PC-3 (cell line): ENCODE results near the gene CEP120. TPM values are rescaled to one million over a fixed set of nuclear protein-coding genes. Genes with fewer than 3 reads are reported as not detected.

Experiments
- ATAC-seq: fragments of 200-7000 bp; cut with Tn5 transposase; 2 replicates; pipeline ENCODE4 v1.9.1; 2020; ENCODE audit warnings: mild to moderate bottlenecking, moderate library complexity
- BruUV-seq: library from RNA; stranded (reverse); fragments of 400-500 nt; replicated peaks from 2 replicates; lab custom pipeline; 2021; lab: Mats Ljungman, UMichigan
- CTCF ChIA-PET: fragments of 300-600 bp; sonication (Branson Sonifier 250); formaldehyde crosslinking; loops from one replicate; lab custom pipeline; 2022; ENCODE audit warnings: antibody characterized with exemption; lab: Charles Lee
- POLR2A ChIA-PET: fragments of 300-600 bp; sonication (Branson Sonifier 250); formaldehyde crosslinking; loops from one replicate; lab custom pipeline; 2022; ENCODE audit warnings: antibody characterized with exemption; ENCODE audit not compliant: unreplicated experiment; lab: Charles Lee
- DNase-seq: peaks from one replicate; pipeline ENCODE4 v3.0.0-alpha.2; 2015
- H2AFZ ChIP-seq: fragments of 300-600 bp; sonication (generic); 2 replicates; pipeline ENCODE4 v1.6.0; 2016; ENCODE audit warnings: antibody characterized with exemption, low read length
- H3F3A ChIP-seq: fragments of 300-600 bp; sonication (generic); one replicate; pipeline ENCODE4 v1.6.0; 2017; ENCODE audit warnings: antibody characterized with exemption, low read length, control low read depth, mild to moderate bottlenecking; ENCODE audit not compliant: unreplicated experiment
- H3K27ac ChIP-seq: fragments of 300-600 bp; sonication (generic); 2 replicates; pipeline ENCODE4 v1.5.1; 2016; ENCODE audit warnings: mild to moderate bottlenecking, low read length
- H3K27me3 ChIP-seq: fragments of 300-600 bp; sonication (generic); 2 replicates; pipeline ENCODE4 v1.6.1; 2016; ENCODE audit warnings: low read length, mixed read lengths
- H3K36me3 ChIP-seq: fragments of 300-600 bp; sonication (generic); 2 replicates; pipeline ENCODE4 v1.6.1; 2016; ENCODE audit warnings: low read depth, mixed run types, low read length, mixed read lengths
- H3K4me1 ChIP-seq: fragments of 300-600 bp; sonication (generic); 2 replicates; pipeline ENCODE4 v1.5.1; 2016; ENCODE audit warnings: low read length; ENCODE audit not compliant: insufficient read depth
- H3K4me2 ChIP-seq: fragments of 300-600 bp; sonication (generic); 2 replicates; pipeline ENCODE4 v1.6.0; 2016; ENCODE audit warnings: low read length
- H3K4me3 ChIP-seq: fragments of 300-600 bp; sonication (generic); 2 replicates; pipeline ENCODE4 v1.5.1; 2016; ENCODE audit warnings: mild to moderate bottlenecking, low read length, mixed read lengths
- H3K79me2 ChIP-seq: fragments of 300-600 bp; sonication (generic); 2 replicates; pipeline ENCODE4 v1.6.1; 2017; ENCODE audit warnings: low read length, mixed read lengths
- H3K9ac ChIP-seq: fragments of 300-600 bp; sonication (generic); 2 replicates; pipeline ENCODE4 v1.6.0; 2016; ENCODE audit warnings: mild to moderate bottlenecking, low read length
- H3K9me2 ChIP-seq: fragments of 300-600 bp; sonication (generic); replicated peaks from 2 replicates; pipeline ENCODE4 v1.6.1; 2016; ENCODE audit warnings: mixed run types, low read length, mixed read lengths
- H3K9me3 ChIP-seq: fragments of 300-600 bp; sonication (generic); 2 replicates; pipeline ENCODE4 v1.6.1; 2016; ENCODE audit warnings: low read length, mixed read lengths
- H4K20me1 ChIP-seq: fragments of 300-600 bp; sonication (generic); 2 replicates; pipeline ENCODE4 v1.6.1; 2016; ENCODE audit warnings: low read length, mixed read lengths
- CTCF ChIP-seq: fragments of 300-600 bp; sonication (generic); conservative IDR thresholded peaks from 2 replicates; pipeline ENCODE4 v1.5.1; 2017; ENCODE audit warnings: antibody characterized with exemption, low read depth, mild to moderate bottlenecking, low read length
- EZH2 ChIP-seq: fragments of 300-600 bp; sonication (generic); IDR thresholded peaks from one replicate; pipeline ENCODE4 v1.6.1; 2017; ENCODE audit warnings: antibody characterized with exemption, mild to moderate bottlenecking, low read length; ENCODE audit not compliant: unreplicated experiment
- EZH2phosphoT487 ChIP-seq: fragments of 300-600 bp; sonication (generic); IDR thresholded peaks from 2 replicates; pipeline ENCODE4 v1.6.1; 2018; ENCODE audit warnings: mild to moderate bottlenecking, antibody characterized with exemption, low read length, borderline replicate concordance
- intact Hi-C: fragments of 100-400 bp; cut with micrococcal nuclease; formaldehyde crosslinking; loops from 2 replicates; pipeline ENCODE4 v1.9.0; 2023
- total RNA-seq: library from RNA; depleted of rRNA; stranded (reverse); fragments of >200 nt; gene quantifications from 2 replicates; pipeline ENCODE4 v1.2.3, GENCODE V29; 2014

Gene CEP120
- total RNA-seq, 1 experiment from 2014 or later: 11.5 TPM

- Histone ChIP-seq H3K9me2 (no peaks in the 10 kb centered on the region), H3K4me2 (no peak overlapping the region), H4K20me1 (no peaks in the 10 kb centered on the region), H3K27me3 (no peaks in the 10 kb centered on the region), H2AFZ (no peak overlapping the region), H3K79me2 (no peaks in the 10 kb centered on the region), H3K4me3 (no peak overlapping the region), H3K27ac (no peak overlapping the region), H3F3A (no peaks in the 10 kb centered on the region), H3K36me3 (no peaks in the 10 kb centered on the region), H3K9ac (no peak overlapping the region), H3K4me1 (no peaks in the 10 kb centered on the region), H3K9me3 (no peaks in the 10 kb centered on the region)
- ATAC-seq (no peak), DNase-seq (no peak)
- CTCF ChIA-PET: no interaction called here
- TF ChIP-seq CTCF (no peak), EZH2 (no peak), EZH2phosphoT487 (no peak)
- no TSS peak for BruUV-seq
- POLR2A ChIA-PET: no interaction called here
- intact Hi-C loops: no loop called here
Measured at GRCh38 chr5:123448743-123449142, 25.5 kb upstream of the CEP120 start.

- intact Hi-C loops: no loop called here
- H3K79me2 ChIP-seq: no peaks in the 10 kb centered on the region
- no peaks in the 10 kb centered on the region for H3F3A ChIP-seq
- H3K36me3 ChIP-seq: no peaks in the 10 kb centered on the region
- no peaks in the 10 kb centered on the region for H3K4me1 ChIP-seq
- H3K27ac ChIP-seq: no peak overlapping the region
- no peaks in the 10 kb centered on the region for H3K9me2 ChIP-seq
- H3K27me3 ChIP-seq: no peaks in the 10 kb centered on the region
- ChIA-PET CTCF (no interaction called here), POLR2A (no interaction called here)
- no TSS peak for BruUV-seq
- no peak overlapping the region for H2AFZ ChIP-seq
- H3K4me2 ChIP-seq: no peak overlapping the region
- no peaks in the 10 kb centered on the region for H4K20me1 ChIP-seq
- H3K4me3 ChIP-seq: no peak overlapping the region
- ATAC-seq (no peak), DNase-seq (no peak)
- H3K9me3 ChIP-seq: no peaks in the 10 kb centered on the region
- no peak overlapping the region for H3K9ac ChIP-seq
- TF ChIP-seq EZH2 (no peak), EZH2phosphoT487 (no peak), CTCF (no peak)
Measured at GRCh38 chr5:123448017-123448617, 24.9 kb upstream of the CEP120 start.

- H3K27ac ChIP-seq: no peak overlapping the region
- peaks cover 4% of the 10 kb centered on the region; the same call in 1 of the 2 replicates for H3K4me1 ChIP-seq
- no peaks in the 10 kb centered on the region for H3K27me3 ChIP-seq
- no TSS peak for BruUV-seq
- TF ChIP-seq EZH2 (no peak), CTCF (no peak), EZH2phosphoT487 (no peak)
- H2AFZ ChIP-seq: no peak overlapping the region
- no peak overlapping the region for H3K4me2 ChIP-seq
- intact Hi-C loops: no loop called here
- H3K79me2 ChIP-seq: no peaks in the 10 kb centered on the region
- POLR2A ChIA-PET: interaction anchor here (0.6 kb wide), 1 partner anchor 781 kb away, joined by 3 read pairs; no protein-coding TSS in a partner anchor
- CTCF ChIA-PET: no interaction called here
- H3K9ac ChIP-seq: no peak overlapping the region
- H3K36me3 ChIP-seq: no peaks in the 10 kb centered on the region
- no peaks in the 10 kb centered on the region for H3F3A ChIP-seq
- H3K4me3 ChIP-seq: no peak overlapping the region
- H3K9me2 ChIP-seq: no peaks in the 10 kb centered on the region
- ATAC-seq: no peak
- no peaks in the 10 kb centered on the region for H4K20me1 ChIP-seq
- DNase-seq: no peak
- no peaks in the 10 kb centered on the region for H3K9me3 ChIP-seq
Measured at GRCh38 chr5:123444016-123444415, 20.8 kb upstream of the CEP120 start.
